Neural progenitor cell (in vitro differentiated cells): ENCODE data around the gene PAEP.

ENCODE experiments used
- CTCF ChIP-seq: fragments of 200-600 bp; sonication (generic); IDR thresholded peaks from 2 replicates; pipeline ENCODE4 v1.5.1; 2017; ENCODE audit warnings: antibody characterized with exemption, mild to moderate bottlenecking
- EZH2phosphoT487 ChIP-seq: fragments of 200-600 bp; sonication (generic); IDR thresholded peaks from 2 replicates; pipeline ENCODE4 v1.6.1; 2017; ENCODE audit warnings: antibody characterized with exemption

- TF ChIP-seq CTCF (no peak), EZH2phosphoT487 (no peak)
Measured at GRCh38 chr9:135614821-135615665, 53.5 kb downstream of the PAEP start.
